Urinary bladder (tissue), 4 donors: ENCODE measurements around the gene DHX35. TPM values are rescaled to one million over a fixed set of nuclear protein-coding genes. Genes with fewer than 3 reads are reported as not detected.

ENCODE experiments used
- DNase-seq: peaks from one replicate; pipeline ENCODE4 v3.0.0-alpha.2; 2015; ENCODE audit errors: extremely low spot score
- H3K27ac ChIP-seq: one replicate; pipeline ENCODE4 v1.5.1; 2013; ENCODE audit warnings: low read depth, mild to moderate bottlenecking, moderate library complexity
- H3K36me3 ChIP-seq: one replicate; pipeline ENCODE4 v1.6.1; 2013; ENCODE audit warnings: mild to moderate bottlenecking, moderate library complexity; ENCODE audit not compliant: insufficient read depth
- H3K4me1 ChIP-seq: one replicate; pipeline ENCODE4 v1.6.1; 2013; ENCODE audit warnings: mild to moderate bottlenecking, moderate library complexity; ENCODE audit not compliant: insufficient read depth
- H3K4me3 ChIP-seq: one replicate; pipeline ENCODE4 v1.5.1; 2013; ENCODE audit warnings: low read depth, low read length
- WGBS: extraction: QIAGEN DNeasy Blood & Tissue Kit; methylation state at CpG from one replicate; pipeline ENCODE4 v1.1.7; 2013; 5-methylcytosine and 5-hydroxymethylcytosine counted together
- polyA plus RNA-seq: library from polyadenylated mRNA; stranded (reverse); fragments of 200-250 nt; gene quantifications from one replicate; pipeline ENCODE4 v1.2.3, GENCODE V29; 2013
- small RNA-seq: library from RNA; depleted of rRNA; stranded (forward); fragments of <200 nt; gene quantifications from one replicate; pipeline ENCODE3, GENCODE V24; 2014
- total RNA-seq: library from RNA; depleted of rRNA; stranded (reverse); fragments of >200 nt; gene quantifications from one replicate; pipeline ENCODE4 v1.2.3, GENCODE V29; 2014
- donor health status: healthy with polysubstance abuse.
- donor health status: healthy.

DHX35 gene
- total and polyA plus RNA-seq, 2 donors = 13.4 to 15.3 TPM

DNA sequence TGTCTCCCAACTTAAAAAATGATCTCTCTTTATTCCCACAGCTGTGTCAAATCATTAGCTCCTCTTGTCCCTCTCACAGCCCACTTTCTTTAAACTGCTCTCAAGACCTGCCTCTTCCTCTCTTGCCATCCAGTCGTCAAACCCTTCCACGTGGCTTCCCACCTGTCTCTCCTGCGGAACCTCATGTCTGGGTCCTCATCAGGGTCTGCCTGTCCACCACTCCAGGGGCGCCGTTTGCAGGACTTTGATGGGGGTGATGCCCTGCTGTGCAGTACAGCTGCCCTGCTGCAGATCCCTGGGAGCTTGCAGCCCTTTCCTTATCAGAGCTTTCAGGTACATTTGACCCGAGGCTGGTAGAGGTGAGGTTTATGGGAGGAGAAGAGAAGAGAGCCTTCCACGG, 114.8 kb downstream of the DHX35 start:
- DNase-seq = no peak
- no peaks in the 10 kb centered on the region for H3K36me3 ChIP-seq
- 44% methylated on average over 7 of the region's 7 CpGs for WGBS
- H3K4me3 ChIP-seq = no peak overlapping the region
- H3K27ac ChIP-seq = no peak overlapping the region
- no peaks in the 10 kb centered on the region for H3K4me1 ChIP-seq

DNA sequence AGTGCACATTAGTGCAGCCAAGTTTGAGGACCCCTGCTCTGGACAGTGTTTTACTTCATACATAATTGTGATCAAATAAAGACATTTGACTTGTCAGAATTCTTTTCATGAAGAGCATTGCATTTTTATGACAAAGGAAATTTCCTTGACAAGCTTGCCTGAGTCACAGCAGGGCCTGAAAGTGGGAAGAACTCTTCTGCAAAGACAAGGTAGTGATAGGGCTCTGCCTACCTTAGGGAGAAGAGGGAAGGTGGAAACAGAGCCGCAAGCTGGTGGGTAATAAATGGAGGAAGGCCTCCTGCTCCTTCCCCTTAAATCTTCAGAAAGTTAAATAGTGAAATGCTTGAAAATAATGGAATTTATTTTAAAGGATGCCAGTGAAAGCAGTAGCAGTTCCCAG, 118.2 kb downstream of the DHX35 start:
- no peaks in the 10 kb centered on the region for H3K36me3 ChIP-seq
- H3K4me3 ChIP-seq = no peak overlapping the region
- H3K4me1 ChIP-seq = no peaks in the 10 kb centered on the region
- no peak overlapping the region for H3K27ac ChIP-seq
- 88% methylated on average over 1 of the region's 1 CpG for whole genome bisulfite sequencing
- no peak for DNase-seq

DNA sequence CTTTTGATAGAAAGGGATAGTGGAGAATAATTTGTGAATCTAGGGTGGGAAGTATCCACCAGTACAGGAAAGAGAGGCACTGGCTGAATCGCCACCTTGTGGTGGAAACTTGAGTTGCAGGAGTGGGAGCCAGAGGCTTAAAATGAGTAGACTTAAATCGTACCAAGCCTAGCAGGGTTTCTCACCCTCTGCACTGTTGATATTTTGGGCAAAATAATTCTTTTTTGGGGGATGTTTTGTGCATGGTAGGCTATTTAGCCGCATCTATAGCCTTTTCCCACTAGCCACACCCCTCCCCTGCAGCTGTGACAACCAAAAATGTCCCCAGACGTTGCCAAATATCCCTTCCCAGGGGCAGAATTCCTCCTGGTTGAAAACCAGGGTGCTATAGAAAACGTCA, 119.1 kb downstream of the DHX35 start:
- WGBS = 11% methylated on average over 5 of the region's 5 CpGs
- H3K4me3 ChIP-seq = no peak overlapping the region
- H3K27ac ChIP-seq = no peak overlapping the region
- no peaks in the 10 kb centered on the region for H3K4me1 ChIP-seq
- H3K36me3 ChIP-seq = no peaks in the 10 kb centered on the region
- DNase-seq = peak; percentile 25

DNA sequence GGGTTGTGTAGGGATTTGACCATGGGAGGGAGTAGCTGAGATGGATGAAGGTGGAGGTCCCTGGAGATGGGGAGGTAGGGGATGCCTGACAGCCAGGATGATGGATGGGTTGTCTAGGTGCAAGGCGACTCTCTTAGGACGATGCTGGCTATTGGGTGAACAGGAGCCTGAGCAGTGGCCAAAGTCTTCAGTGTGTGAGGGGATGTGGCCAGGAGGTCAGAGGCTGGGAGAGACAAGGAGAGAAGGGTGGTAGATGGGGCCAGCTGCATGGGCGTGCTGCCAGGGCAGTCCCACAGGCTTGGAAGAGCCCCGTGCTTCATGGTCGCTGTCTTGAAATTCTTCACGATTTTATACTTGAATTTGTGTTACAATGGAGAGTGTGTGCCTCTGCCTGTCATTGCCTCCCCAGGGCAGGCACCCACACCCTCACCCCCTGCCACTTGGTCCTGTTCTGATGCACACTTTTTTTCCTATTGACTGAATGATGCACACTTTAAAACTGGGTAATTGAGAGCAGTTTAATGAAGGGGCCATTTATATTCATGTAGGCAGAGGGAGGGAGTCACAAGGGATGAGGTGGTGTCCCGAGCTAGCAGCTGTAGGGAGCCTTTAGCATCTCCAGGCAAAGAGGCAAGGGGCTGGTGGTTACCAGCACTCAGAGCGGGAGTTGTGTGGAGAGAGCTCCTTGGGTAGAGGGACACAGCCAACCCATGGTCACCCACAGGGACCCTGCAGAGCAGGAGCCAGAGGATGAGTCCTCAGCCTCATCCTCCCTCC, 120.7 kb downstream of the DHX35 start:
- DNase-seq = no peak
- Histone ChIP-seq H3K27ac (no peak overlapping the region), H3K36me3 (no peaks in the 10 kb centered on the region), H3K4me3 (no peak overlapping the region), H3K4me1 (no peaks in the 10 kb centered on the region)
- 57% methylated on average over 8 of the region's 8 CpGs for WGBS

DNA sequence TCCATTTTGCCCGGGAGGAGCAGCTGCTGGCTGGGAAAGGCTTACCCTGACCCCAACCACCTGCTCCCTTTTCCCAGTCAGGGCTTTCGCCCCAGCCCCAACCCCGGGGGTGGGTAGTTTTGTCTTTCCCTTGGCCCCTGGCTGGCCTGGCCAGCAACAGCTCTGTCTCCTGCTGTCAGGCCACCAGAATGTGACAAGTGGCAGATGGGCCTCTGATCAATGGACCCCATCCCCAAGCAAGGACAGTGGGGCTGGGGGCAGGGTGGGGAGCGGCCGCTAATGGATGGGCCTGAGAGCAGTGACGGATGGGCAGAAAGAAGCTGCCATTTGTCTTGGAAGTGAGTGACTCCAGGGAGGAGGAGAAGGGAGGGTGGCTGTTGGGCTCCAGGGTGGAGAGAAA, 121.6 kb downstream of the DHX35 start:
- 62% methylated on average over 6 of the region's 6 CpGs for WGBS
- H3K27ac ChIP-seq = no peak overlapping the region
- H3K36me3 ChIP-seq = no peaks in the 10 kb centered on the region
- no peak overlapping the region for H3K4me3 ChIP-seq
- no peak for DNase-seq
- H3K4me1 ChIP-seq = no peaks in the 10 kb centered on the region

DNA sequence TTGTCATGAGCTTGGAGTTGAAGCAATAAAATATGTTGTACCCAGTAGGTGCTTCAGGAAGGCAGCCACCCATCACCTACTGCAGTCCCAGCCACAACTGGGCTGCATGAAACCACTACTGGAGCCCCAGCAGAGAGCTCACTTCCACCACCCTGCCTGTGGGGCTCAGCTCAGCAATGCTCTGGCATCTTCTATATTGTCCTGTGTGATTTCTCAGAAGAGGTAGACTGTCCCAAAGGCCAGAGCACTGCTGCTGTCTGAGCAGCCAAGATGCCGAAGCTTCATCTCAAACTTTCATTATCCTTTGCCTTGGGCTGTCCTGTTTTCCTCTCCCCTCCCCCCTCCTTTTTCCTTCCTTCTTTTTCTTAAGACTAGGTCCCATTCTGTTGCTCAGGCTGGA, 126.9 kb downstream of the DHX35 start:
- DNase-seq = no peak
- Histone ChIP-seq H3K27ac (no peak overlapping the region), H3K4me3 (no peak overlapping the region), H3K36me3 (no peaks in the 10 kb centered on the region), H3K4me1 (no peaks in the 10 kb centered on the region)
- 77% methylated on average over 1 of the region's 1 CpG for WGBS

Small RNA genes lying within 50 kb of the gene (small RNA-seq; reads per million reads assigned to genes)
- not detected for gene AL023803.1

Other genes with a start within 250 kb of the DHX35 start
- gene SLC32A1, start 237.9 kb upstream of the DHX35 start, total RNA-seq = not detected
- not detected for gene SLC32A1, start 237.9 kb upstream of the DHX35 start, polyA plus RNA-seq
- 6.2 TPM for gene ACTR5, start 213.9 kb upstream of the DHX35 start, total RNA-seq
- 7.0 TPM for gene ACTR5, start 213.9 kb upstream of the DHX35 start, polyA plus RNA-seq
- gene PPP1R16B, start 156.6 kb upstream of the DHX35 start, total RNA-seq = 5.6 TPM
- 8.0 TPM for gene PPP1R16B, start 156.6 kb upstream of the DHX35 start, polyA plus RNA-seq
- 11.4 TPM for gene FAM83D, start 35.9 kb upstream of the DHX35 start, total RNA-seq
- 27.1 TPM for gene FAM83D, start 35.9 kb upstream of the DHX35 start, polyA plus RNA-seq